Peyer's patch (tissue), 4 donors: ENCODE measurements around the gene VILL. TPM values are rescaled to one million over a fixed set of nuclear protein-coding genes. Genes with fewer than 3 reads are reported as not detected.

Experiments used
- DNase-seq, 3 donors: peaks; one replicate each; pipeline ENCODE4 v3.0.0-alpha.2; 2017 to 2019
- H3K27ac ChIP-seq, 4 donors: fragments of 200-600 bp; sonication (generic); one replicate each; pipeline ENCODE4 v1.5.1; 2016 to 2019
- H3K27me3 ChIP-seq, 2 donors: fragments of 200-600 bp; sonication (generic); one replicate each; pipeline ENCODE4 v1.5.1; 2019
- H3K36me3 ChIP-seq, 3 donors: fragments of 200-600 bp; sonication (generic); one replicate each; pipeline ENCODE4 v1.5.1; 2016 to 2019
- H3K4me1 ChIP-seq, 4 donors: fragments of 200-600 bp; sonication (generic); one replicate each; pipeline ENCODE4 v1.5.1; 2016 to 2019
- H3K4me3 ChIP-seq, 4 donors: fragments of 200-600 bp; sonication (generic); 1 replicate in 3 of 4; 2 replicates in 1 of 4; pipeline ENCODE4 v1.5.1; 2016 to 2019; ENCODE audit warnings: mild to moderate bottlenecking in 1 of 4
- H3K9me3 ChIP-seq, 4 donors: fragments of 200-600 bp; sonication (generic); one replicate each; pipeline ENCODE4 v1.5.1; 2016 to 2019; ENCODE audit warnings: mild to moderate bottlenecking in 1 of 4
- POLR2A ChIP-seq, 2 donors: fragments of 450-650 bp; IDR thresholded peaks; one replicate each; pipeline ENCODE4 v1.5.1; 2017; ENCODE audit warnings: antibody characterized with exemption in 2 of 2, mild to moderate bottlenecking in 2 of 2, moderate library complexity in 2 of 2
- total RNA-seq, 4 donors: library from RNA; depleted of rRNA; stranded (reverse); fragments of >200 nt; gene quantifications; one replicate each; pipeline ENCODE4 v1.1.0, GENCODE V29; 2016
- TF ChIP-seq, protein P1 (sequence below), 6 experiments: fragments of 450-650 bp in 4 of 6; fragments of 200-600 bp in 2 of 6; sonication (generic) in 1 of 6; IDR thresholded peaks; one replicate each; pipeline ENCODE4 v1.5.1; 2017 to 2019; ENCODE audit warnings: antibody characterized with exemption in 6 of 6, mild to moderate bottlenecking in 3 of 6, moderate library complexity in 1 of 6

Gene VILL
- total RNA-seq, 4 donors from 2014 or later: 59.4 to 309 (median 230) TPM

DNA sequence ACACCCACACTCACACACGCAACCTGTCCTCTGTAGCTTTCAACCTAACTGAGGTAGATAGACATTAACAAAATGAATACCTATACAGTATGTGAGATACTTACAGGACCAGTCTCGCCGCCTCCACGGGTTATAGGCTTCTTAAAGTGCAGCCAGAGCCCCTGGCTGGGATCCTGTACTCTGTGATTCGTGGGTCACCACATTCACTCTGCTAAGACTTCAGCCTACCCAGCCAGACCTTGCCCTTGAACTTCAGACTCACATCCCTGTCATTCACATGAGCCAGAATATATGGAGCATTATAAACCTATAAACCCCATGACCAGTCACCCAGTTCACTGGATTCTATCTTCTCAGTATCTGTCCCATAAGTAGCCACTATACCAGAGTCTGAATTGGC, 49.8 kb downstream of the VILL start:
- Histone ChIP-seq H3K9me3 (no peaks in the 10 kb centered on the region), H3K4me3 (peak overlapping the region in 2 of 4 donors; percentile 49 to 55), H3K4me1 (peaks cover 0 to 16% (median 3%) of the 10 kb centered on the region in 4 donors), H3K27ac (peak overlapping the region in 3 of 4 donors; percentile 23 to 62 (median 60)), H3K36me3 (no peaks in the 10 kb centered on the region), H3K27me3 (no peaks in the 10 kb centered on the region)
- DNase-seq: peak in 1 of 3 donors; percentile 76
- TF ChIP-seq, protein P1, sequence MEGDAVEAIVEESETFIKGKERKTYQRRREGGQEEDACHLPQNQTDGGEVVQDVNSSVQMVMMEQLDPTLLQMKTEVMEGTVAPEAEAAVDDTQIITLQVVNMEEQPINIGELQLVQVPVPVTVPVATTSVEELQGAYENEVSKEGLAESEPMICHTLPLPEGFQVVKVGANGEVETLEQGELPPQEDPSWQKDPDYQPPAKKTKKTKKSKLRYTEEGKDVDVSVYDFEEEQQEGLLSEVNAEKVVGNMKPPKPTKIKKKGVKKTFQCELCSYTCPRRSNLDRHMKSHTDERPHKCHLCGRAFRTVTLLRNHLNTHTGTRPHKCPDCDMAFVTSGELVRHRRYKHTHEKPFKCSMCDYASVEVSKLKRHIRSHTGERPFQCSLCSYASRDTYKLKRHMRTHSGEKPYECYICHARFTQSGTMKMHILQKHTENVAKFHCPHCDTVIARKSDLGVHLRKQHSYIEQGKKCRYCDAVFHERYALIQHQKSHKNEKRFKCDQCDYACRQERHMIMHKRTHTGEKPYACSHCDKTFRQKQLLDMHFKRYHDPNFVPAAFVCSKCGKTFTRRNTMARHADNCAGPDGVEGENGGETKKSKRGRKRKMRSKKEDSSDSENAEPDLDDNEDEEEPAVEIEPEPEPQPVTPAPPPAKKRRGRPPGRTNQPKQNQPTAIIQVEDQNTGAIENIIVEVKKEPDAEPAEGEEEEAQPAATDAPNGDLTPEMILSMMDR (IDR thresholded peaks at IDR 0.05): no peak
- TF ChIP-seq POLR2A (IDR thresholded peaks at IDR 0.05): no peak

DNA sequence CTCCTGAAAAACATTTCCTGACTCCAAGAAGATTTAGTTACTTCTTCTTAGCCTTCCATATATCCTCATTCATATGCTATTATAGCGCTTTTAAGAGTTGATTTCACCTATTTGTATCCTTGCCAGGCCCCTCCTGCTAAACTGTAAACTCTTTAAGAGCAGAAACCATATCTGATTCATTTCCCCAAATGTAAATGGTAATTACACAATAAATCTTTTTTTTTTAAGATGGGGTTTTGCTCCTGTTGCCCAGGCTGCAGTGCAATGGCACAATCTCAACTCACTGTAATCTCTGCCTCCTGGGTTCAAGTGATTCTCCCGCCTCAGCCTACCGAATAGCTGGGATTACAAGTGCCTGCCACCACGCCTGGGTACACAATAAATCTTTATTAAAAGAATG, 52.9 kb downstream of the VILL start:
- H3K4me3 ChIP-seq: no peak overlapping the region
- H3K9me3 ChIP-seq: no peaks in the 10 kb centered on the region
- no peaks in the 10 kb centered on the region for H3K36me3 ChIP-seq
- TF ChIP-seq, protein P1 (IDR thresholded peaks at IDR 0.05): no peak
- TF ChIP-seq POLR2A (IDR thresholded peaks at IDR 0.05): no peak
- H3K27me3 ChIP-seq: no peaks in the 10 kb centered on the region
- DNase-seq: no peak
- H3K4me1 ChIP-seq: peaks cover 0 to 16% (median 3%) of the 10 kb centered on the region in 4 donors
- no peak overlapping the region for H3K27ac ChIP-seq

DNA sequence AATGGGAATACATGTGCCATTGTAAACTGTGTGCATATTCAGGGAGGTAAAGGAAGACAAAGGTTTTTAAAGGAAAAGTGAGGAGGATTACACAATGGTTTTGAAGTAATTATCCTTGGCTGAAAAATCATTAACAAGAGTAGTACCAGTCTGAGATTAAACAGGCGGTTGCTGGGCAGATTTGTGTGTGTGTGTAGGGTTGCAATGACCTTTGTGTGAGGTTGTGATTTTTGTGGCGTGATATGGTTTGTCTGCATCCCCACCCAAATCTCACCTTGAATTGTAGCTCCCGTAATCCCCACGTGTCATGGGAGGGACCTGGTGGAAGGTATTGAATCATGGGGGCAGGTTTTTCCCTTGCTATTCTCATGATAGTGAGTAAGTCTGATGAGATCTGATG, 55.4 kb downstream of the VILL start:
- no peaks in the 10 kb centered on the region for H3K27me3 ChIP-seq
- no peak for DNase-seq
- no peaks in the 10 kb centered on the region for H3K4me1 ChIP-seq
- H3K9me3 ChIP-seq: no peaks in the 10 kb centered on the region
- H3K27ac ChIP-seq: no peak overlapping the region
- no peak for TF ChIP-seq POLR2A (IDR thresholded peaks at IDR 0.05)
- TF ChIP-seq, protein P1 (IDR thresholded peaks at IDR 0.05): no peak
- H3K4me3 ChIP-seq: no peak overlapping the region
- H3K36me3 ChIP-seq: no peaks in the 10 kb centered on the region

DNA sequence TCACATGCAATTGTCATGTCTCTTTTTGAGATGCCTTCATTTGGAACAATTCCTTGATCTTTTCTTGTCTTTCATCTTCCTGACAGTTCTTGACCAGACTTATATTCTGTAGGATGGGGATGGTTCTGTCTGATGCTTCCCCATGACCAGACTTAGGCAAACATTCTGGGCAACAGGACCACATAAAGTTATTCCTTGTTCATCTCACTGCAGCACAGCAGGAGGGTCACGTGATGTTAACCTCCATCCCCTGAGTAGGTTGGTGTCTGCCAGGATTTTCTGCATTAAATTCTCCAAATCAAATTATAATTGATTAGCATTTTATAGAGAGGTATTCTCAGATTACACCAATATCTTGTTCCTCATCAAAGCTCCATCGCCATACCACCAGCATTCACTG, 56.2 kb downstream of the VILL start:
- no peak overlapping the region for H3K27ac ChIP-seq
- H3K9me3 ChIP-seq: no peaks in the 10 kb centered on the region
- no peak overlapping the region for H3K4me3 ChIP-seq
- no peaks in the 10 kb centered on the region for H3K36me3 ChIP-seq
- no peaks in the 10 kb centered on the region for H3K27me3 ChIP-seq
- TF ChIP-seq, protein P1 (IDR thresholded peaks at IDR 0.05): no peak
- no peak for TF ChIP-seq POLR2A (IDR thresholded peaks at IDR 0.05)
- no peaks in the 10 kb centered on the region for H3K4me1 ChIP-seq
- no peak for DNase-seq

DNA sequence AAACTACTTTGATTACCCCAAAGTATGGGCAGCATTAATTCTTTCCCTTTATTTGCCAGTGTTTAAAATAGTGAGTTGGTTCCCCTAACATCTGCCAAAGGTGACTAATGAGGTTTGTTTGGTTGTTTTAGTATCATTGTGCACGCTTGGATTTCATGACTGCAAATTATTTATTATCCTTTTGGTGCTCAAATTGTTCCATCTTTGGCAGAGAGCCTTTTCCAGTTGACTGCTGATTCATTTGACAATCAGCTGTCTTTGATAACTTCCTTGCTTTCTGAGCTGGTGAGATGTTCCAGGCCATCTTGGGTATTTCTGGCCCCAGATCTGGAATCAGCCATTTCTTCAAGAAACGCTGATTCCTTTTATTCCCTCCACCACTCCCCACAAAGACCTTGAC, 57.3 kb downstream of the VILL start:
- no peak for DNase-seq
- H3K9me3 ChIP-seq: peaks cover 0 to 2% (median 0%) of the 10 kb centered on the region in 4 donors
- H3K36me3 ChIP-seq: no peaks in the 10 kb centered on the region
- no peak overlapping the region for H3K4me3 ChIP-seq
- H3K27me3 ChIP-seq: no peaks in the 10 kb centered on the region
- TF ChIP-seq POLR2A (IDR thresholded peaks at IDR 0.05): no peak
- TF ChIP-seq, protein P1 (IDR thresholded peaks at IDR 0.05): no peak
- no peak overlapping the region for H3K27ac ChIP-seq
- H3K4me1 ChIP-seq: no peaks in the 10 kb centered on the region
